Activated naive CD4-positive, alpha-beta T cell treated with Interleukin-2 at 50 U/mL for 16 hours (primary cell): Measurements from ENCODE around the gene TAS2R13.

Experiments used
- DNase-seq: peaks from one replicate; pipeline ENCODE4 v3.0.0-alpha.2; 2020

TAS2R13 gene

DNA sequence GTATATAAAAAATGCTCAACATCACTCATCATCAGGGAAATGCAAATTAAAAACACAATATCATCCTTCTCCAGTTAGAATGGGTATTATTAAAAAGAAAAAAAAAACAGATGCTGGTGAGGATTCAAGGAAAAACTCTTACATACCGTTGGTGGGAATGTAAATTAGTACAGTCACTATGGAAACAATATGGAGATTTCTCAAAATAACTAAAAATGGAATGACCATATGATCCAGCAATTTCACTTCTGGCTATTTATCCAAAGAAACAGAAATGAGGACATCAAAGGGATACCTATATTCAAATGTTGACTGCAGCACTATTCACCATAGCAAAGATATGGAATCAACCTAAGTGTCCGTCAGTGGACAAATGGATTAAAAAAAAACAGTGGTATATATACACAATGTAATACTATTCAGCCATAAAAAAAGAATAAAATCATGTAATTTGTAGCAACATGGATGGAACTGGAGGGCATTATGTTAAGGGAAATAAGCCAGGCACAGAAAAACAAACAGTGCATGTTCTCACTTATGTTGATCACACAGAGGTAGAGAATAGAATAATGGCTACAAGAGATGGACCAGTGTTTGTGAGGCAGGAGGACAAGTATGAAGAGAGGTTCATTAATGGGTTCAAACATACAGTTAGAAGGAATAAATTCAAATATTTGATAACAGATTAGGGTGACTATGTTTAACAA, 45.7 kb downstream of the TAS2R13 start:
- no peak for DNase-seq

DNA sequence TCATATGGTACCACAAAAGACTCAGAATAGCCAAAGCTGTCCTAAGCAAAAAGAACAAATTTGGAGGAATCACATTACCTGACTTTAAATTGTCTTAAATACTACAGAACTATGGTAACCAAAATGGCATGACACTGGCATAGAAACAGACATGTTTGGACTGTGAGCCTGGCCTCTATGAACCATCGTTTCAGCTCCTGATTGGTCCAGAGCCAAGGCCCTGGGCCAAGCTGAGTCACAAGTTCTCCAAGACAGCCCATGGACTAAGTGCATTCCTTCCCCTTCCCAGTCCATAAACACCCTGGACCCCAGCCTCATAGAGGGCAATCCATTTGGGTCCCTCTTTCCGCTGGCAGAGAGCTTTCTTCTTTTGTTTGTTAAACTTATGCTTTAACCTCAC, 48.0 kb downstream of the TAS2R13 start:
- DNase-seq: no peak
